HFFc6 (cell line): ENCODE measurements around the gene PLPPR2. TPM values are rescaled to one million over a fixed set of nuclear protein-coding genes. Genes with fewer than 3 reads are reported as not detected.

Source experiments
- DNase-seq: peaks from one replicate; pipeline ENCODE4 v3.0.0-alpha.2; 2018
- H3K27ac Mint-ChIP-seq: 2 replicates; pipeline ENCODE4 v1.8.0; 2020; ENCODE audit warnings: mild to moderate bottlenecking, mixed read lengths
- H3K27me3 Mint-ChIP-seq: 2 replicates; pipeline ENCODE4 v1.8.0; 2021; ENCODE audit warnings: mild to moderate bottlenecking, moderate library complexity, mixed read lengths; ENCODE audit not compliant: insufficient read depth
- H3K36me3 Mint-ChIP-seq: 2 replicates; pipeline ENCODE4 v1.8.0; 2021; ENCODE audit warnings: low read depth, mixed read lengths
- H3K4me1 Mint-ChIP-seq: 2 replicates; pipeline ENCODE4 v1.8.0; 2020; ENCODE audit warnings: low read depth, mixed read lengths
- H3K4me3 Mint-ChIP-seq: 2 replicates; pipeline ENCODE4 v1.8.0; 2020; ENCODE audit warnings: mild to moderate bottlenecking, moderate library complexity, mixed read lengths
- H3K9me3 Mint-ChIP-seq: 2 replicates; pipeline ENCODE4 v1.8.0; 2020; ENCODE audit warnings: mild to moderate bottlenecking, mixed read lengths
- CTCF ChIP-seq: fragments of 200-600 bp; sonication (generic); IDR thresholded peaks from 2 replicates; pipeline ENCODE4 v1.5.0; 2021; ENCODE audit warnings: antibody characterized with exemption, mild to moderate bottlenecking
- total RNA-seq, 6 experiments: library from RNA; stranded (reverse); fragmentation: NEBNext Ultra II Directional; extraction: Animal tissue kit (Norgen Biotek cat#: 25700); gene quantifications; 2 replicates in 1 of 6; 3 replicates in 5 of 6; pipeline ENCODE4 v1.2.3, GENCODE V29; 2021

The PLPPR2 gene
- total RNA-seq, 6 experiments from 2014 or later: 52.4 to 82.2 (median 59.7) TPM

- DNase-seq: no peak
- no peak for TF ChIP-seq CTCF
- Mint-ChIP-seq H3K9me3 (no peaks in the 10 kb centered on the region), H3K4me3 (peak overlapping the region; percentile 91), H3K36me3 (no peaks in the 10 kb centered on the region; the same call in 1 of the 2 replicates), H3K27me3 (peaks cover 2% of the 10 kb centered on the region), H3K4me1 (peaks cover 11% of the 10 kb centered on the region), H3K27ac (peak overlapping the region; percentile 29; the same call in 1 of the 2 replicates)
These were observed 804 bp downstream of the PLPPR2 start for GRCh38 chr19:11356074-11356397.

GRCh38 chr19:11356676-11357550 is 1.7 kb downstream of the PLPPR2 start:
- H3K27me3 Mint-ChIP-seq: peaks cover 2% of the 10 kb centered on the region
- peak overlapping the region; percentile 91 for H3K4me3 Mint-ChIP-seq
- H3K27ac Mint-ChIP-seq: no peak overlapping the region
- H3K4me1 Mint-ChIP-seq: peaks cover 11% of the 10 kb centered on the region
- no peaks in the 10 kb centered on the region for H3K9me3 Mint-ChIP-seq
- no peak for TF ChIP-seq CTCF
- no peaks in the 10 kb centered on the region; the same call in 1 of the 2 replicates for H3K36me3 Mint-ChIP-seq
- no peak for DNase-seq

- TF ChIP-seq CTCF: no peak
- no peaks in the 10 kb centered on the region for H3K9me3 Mint-ChIP-seq
- H3K4me1 Mint-ChIP-seq: peaks cover 11% of the 10 kb centered on the region
- no peaks in the 10 kb centered on the region; the same call in 1 of the 2 replicates for H3K27me3 Mint-ChIP-seq
- no peaks in the 10 kb centered on the region; the same call in 1 of the 2 replicates for H3K36me3 Mint-ChIP-seq
- H3K4me3 Mint-ChIP-seq: no peak overlapping the region
- no peak for DNase-seq
- no peak overlapping the region for H3K27ac Mint-ChIP-seq
These were observed 4.2 kb downstream of the PLPPR2 start for GRCh38 chr19:11359421-11359820.

GRCh38 chr19:11361037-11361770 is 6.0 kb downstream of the PLPPR2 start:
- no peaks in the 10 kb centered on the region for H3K9me3 Mint-ChIP-seq
- no peak for DNase-seq
- H3K36me3 Mint-ChIP-seq: no peaks in the 10 kb centered on the region; the same call in 1 of the 2 replicates
- peaks cover 5% of the 10 kb centered on the region for H3K4me1 Mint-ChIP-seq
- no peaks in the 10 kb centered on the region; the same call in 1 of the 2 replicates for H3K27me3 Mint-ChIP-seq
- peak; percentile 9; the same call in 1 of the 2 replicates for TF ChIP-seq CTCF
- H3K4me3 Mint-ChIP-seq: no peak overlapping the region
- no peak overlapping the region for H3K27ac Mint-ChIP-seq

GRCh38 chr19:11361771-11362731 is 6.8 kb downstream of the PLPPR2 start:
- DNase-seq: no peak
- no peak overlapping the region for H3K4me3 Mint-ChIP-seq
- TF ChIP-seq CTCF: no peak

More at GRCh38 chr19:11361771-11362731, 6.8 kb downstream of the PLPPR2 start:
- no peaks in the 10 kb centered on the region; the same call in 1 of the 2 replicates for H3K27me3 Mint-ChIP-seq
- no peaks in the 10 kb centered on the region for H3K9me3 Mint-ChIP-seq
- no peaks in the 10 kb centered on the region for H3K4me1 Mint-ChIP-seq
- no peaks in the 10 kb centered on the region; the same call in 1 of the 2 replicates for H3K36me3 Mint-ChIP-seq
- H3K27ac Mint-ChIP-seq: no peak overlapping the region
